NCI-H2107 treated with DMSO at 0.1 percent for 48 hours (cell line): ENCODE measurements around the gene VCL.
"Not testable (repeated sequence)": the region's sequence is repeated elsewhere in the genome, so short reads cannot be mapped to it uniquely, and the experiment has no call there.

ENCODE experiments used
- DNase-seq: peaks from one replicate; lab custom pipeline; 2025; ENCODE audit not compliant: unreplicated experiment; lab: John Stamatoyannopoulos, UW

Gene VCL

DNA sequence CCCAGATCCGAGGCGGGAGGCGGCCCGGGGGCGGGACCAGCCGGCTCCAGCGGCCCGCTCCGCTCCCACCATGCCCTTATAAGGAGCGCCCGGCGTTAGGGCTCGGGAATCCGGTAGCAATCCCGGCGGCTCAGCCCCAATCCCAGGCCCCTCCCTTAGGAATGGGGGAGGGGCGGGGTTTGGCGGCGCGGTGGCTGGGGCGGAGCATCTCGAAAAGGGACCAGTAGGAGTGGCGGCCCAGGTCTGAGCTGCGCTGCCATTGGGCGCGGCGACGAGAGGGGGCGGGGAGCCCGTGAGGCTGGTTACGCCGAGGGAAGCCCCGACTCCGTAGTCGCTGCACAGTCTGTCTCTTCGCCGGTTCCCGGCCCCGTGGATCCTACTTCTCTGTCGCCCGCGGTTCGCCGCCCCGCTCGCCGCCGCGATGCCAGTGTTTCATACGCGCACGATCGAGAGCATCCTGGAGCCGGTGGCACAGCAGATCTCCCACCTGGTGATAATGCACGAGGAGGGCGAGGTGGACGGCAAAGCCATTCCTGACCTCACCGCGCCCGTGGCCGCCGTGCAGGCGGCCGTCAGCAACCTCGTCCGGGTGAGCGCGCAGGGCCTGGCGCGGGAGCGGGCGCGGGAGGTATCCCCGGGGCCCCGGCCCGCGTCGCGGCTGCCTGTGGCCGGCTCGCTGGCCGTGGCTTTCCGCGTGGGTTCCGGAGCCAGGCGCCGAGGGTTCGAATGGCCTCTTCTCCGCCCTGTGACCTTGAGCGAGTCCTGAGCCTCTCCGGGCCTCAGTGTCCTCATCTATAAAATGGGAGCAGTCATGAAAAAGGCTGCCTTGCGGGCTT, at the start of gene VCL:
VCL (plus strand) TSS at position 330 of the 836 bp plus-strand sequence; CDS start at position 422, 92 bp downstream.
- peak; percentile 85 for DNase-seq

- no peak for DNase-seq
These were observed 48.8 kb upstream of the VCL start for GRCh38 chr10:73948947-73949633.

DNA sequence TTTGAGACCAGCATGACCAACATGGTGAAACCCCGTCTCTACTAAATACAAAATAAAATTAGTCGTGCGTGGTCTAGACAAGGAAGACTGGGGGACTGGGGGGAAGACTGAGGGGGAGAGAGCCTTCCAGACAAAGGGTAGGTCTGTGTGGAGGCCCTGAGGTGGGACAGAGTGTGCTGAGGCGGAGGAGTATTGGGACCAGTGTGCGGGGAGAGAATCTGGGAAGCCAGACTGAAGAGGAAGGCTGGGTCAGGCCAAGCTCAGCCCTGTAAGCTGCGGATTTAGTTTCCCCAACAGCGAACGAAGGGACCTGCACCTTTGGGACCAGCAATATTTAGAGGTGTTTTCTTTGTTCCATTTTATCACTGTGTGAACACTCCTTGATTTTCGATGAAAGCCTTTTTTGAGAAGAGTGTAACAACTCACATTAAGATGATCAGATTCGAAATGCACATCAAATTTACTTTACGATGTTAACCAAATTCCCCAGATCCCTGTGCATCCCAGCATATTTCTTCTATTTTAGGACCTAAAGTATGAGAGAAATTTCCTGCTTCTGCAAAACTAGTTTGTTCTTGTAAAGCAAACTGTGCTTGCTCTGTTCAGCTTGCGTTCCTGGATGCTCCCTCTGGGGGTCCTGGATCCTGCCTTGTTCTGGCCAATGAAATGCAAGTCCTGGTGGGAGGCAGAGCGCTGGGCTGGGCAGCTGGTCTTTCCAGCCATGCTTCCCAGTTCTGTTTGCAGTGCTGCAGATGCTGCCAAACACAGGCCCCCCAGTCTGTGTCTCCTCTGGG, 47.6 kb upstream of the VCL start:
- DNase-seq, result no peak

GRCh38 chr10:73953665-73954064, 44.3 kb upstream of the VCL start:
- no peak for DNase-seq

DNA sequence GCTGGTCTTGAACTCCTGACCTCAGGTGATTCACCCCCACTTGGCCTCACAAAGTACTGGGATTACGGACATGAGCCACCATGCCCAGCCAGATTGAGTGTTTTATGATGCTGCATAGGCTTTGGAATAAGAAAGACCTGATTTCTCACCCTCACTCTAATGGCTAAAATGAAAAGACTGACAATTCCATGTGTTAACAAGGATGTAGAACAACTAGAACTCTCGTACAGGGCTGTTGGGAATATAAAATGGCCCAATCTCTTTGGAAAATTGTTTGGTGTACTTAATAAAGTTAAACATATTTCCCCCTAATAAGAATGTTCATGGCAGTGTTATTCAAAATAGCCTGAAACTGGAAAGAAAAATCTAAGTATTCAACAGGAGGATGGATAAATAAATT, 43.2 kb upstream of the VCL start:
- DNase-seq, result no peak

DNA sequence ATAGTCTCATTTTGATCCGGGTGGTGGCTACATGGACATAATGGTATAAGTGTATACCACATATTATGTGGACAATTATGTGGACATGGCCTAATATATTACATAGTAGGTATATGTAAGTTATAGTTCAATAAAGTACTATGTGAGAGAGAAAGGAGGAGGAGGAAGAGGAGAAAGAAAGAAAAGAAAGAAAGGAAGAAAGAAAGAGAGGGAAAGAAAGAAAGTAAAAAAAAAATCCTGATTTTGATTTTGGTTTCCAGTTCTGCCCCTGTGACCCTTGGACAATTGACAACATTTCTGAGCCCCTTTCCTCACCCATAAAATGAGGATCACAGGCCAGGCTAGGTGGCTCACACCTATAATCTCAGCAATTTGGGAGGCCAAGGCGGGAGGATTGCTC, 42.2 kb upstream of the VCL start:
- no peak for DNase-seq

DNA sequence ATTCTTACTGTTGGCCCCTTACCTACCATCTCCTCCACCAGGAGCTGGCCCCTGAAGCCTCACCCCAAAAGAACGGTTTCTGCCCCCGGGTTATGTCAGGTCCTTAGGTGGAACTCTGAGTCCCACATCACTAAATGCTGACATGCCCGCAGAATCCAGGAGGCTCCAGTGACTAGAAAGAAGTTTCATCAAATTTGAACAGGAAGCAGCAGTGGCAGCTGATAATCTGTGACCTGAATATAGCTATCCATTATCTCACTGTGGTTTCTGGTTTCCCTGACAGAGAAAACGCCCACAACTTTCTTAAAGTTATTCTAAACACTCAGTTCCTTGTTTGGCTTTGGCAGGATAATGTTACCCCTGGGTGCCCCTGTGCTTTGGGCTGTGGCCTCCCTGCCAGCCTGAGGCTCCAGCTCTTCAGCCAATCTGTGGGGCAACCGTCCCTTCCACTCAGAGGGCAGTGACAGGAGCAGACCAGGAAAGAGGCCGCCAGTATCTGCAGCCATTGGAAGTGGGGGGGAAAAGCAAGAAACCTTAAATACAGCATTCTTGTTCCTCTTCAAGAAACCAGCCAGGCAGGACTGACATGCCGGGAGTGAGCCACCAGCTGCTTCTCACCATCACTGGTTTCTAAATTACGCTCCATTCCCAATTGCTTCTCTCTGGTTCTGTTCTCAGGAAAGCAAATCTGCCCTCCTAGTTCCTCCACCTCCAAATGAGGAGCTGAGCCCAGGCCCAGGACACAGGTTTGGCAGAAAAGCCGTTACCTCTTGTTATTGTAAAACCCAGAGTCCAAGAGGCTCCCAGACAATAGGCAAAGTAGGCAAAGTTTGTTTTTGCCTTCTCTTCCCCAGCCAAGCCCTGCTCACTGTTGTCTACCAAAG, 41.2 kb upstream of the VCL start:
- no peak for DNase-seq

- no peak for DNase-seq
These were observed 38.3 kb upstream of the VCL start for GRCh38 chr10:73959484-73960243.

DNA sequence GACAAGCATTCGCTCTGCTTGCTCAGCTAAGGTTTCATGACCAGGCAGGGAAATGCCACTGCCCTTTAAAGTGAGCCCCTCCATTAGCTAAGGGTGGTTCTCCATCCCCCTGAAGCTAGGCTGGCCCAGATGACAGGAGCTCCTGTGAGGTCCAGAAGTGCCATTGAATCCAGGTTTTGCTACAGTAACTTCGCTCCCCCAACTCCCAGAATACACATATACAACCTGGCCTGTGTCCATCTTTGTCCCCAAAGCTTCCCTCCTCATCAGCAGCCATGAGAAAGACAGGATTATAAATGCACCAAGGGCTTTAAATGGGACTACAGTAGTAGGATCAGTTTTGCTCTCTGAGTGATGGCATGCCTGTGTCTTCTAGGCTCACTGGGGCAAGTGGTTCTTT, 35.5 kb upstream of the VCL start:
- DNase-seq, result no peak

DNA sequence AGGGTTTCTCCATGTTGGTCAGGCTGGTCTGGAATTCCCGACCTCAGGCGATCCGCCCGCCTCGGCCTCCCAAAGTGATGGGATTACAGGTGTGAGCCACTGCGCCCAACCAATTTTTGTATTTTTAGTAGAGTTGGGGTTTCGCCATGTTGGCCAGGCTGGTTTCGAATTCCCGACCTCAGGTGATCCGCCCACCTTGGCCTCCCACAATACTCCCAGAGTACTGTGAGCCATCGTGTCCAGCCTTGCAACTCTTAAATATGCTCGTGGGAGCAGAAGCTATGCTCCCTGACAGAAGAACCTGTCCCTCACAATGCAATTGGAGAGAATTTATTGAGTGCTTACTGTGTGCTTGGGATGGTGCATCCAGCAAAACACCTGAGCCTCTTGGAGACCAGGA, 34.4 kb upstream of the VCL start:
- not testable (repeated sequence) for DNase-seq

DNA sequence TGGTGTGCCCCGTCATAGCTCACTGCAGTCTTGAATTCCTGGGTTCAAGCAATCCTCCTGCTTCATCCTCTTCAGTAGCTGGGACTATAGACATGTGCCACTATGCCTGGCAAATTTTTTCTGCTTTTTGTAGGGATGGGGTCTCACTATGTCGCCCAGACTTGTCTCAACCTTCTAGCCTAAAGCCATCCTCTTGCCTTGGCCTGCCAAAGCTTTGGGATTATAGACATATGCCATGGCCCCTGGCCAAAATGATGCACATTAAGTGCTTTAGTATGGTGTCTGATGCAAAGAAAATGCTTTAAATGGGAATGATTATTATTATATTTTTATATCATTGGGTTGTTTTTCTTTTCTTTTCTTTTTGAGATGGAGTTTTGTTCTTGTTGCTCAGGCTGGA, 33.2 kb upstream of the VCL start:
- no peak for DNase-seq

DNA sequence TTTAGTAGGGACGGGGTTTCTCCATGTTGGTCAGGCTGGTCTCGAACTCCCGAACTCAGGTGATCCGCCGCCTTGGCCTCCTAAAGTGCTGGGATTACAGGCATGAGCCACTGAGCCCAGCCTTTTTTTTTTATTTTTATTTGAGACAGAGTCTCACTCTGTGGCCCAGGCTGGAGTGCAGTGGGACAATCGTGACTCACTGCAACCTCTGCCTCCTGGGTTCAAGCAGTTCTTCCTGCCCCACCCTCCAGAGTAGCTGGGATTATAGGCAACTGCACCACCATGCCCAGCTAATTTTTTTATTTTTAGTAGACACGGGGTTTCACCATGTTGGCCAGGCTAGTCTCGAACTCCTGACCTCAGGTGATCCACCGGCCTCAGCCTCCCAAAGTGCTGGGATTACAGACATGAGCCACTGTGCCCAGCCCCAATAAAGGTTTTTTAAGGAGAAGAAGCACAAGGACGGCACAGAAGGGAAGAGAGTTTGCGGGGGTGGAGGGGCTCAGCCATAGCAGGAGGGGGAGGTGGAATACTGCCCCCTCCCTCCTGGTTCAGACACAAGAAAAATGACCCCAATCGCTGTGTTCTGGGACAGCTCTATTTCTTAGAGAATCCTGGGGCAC, 32.5 kb upstream of the VCL start:
- not testable (repeated sequence) for DNase-seq

DNA sequence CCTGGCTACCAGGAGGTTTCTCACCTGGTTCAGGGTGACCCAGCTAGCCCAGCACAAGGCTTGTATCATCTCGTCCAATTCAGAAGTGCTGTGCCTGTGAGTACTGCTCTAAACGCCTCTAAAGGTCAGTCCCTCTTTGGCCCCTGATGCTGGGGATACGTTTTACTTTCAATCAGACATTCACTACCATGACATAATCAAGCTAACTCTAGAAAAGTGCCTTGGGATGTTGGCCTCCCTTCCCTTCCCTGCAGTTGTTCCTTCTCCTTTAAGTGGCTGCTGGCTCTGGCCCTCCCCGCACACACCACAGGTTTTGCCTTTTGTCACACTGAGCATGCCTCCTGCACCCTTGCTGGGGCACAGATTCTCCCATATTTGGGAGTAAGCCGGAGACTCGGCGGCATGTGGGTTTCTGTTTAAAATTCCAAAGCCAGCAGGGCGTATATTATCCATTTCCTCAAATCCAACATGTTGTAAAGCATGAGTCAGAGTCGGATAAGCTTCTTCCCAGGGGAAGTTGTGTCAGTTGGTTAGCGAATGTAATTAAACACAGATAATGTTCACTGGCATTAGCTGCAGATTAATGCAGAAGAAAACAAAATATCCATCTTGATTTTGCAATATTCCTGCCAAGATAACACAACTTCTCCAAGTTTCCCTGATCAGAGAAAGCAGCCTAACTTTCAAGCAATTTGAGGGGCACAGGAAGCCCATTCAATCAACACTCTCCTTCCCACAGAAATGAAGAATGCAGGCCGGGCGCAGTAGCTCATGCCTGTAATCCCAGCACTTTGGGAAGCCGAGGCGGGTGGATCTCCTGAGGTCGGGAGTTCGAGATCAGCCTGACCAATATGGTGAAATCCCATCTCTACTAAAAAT, 31.8 kb upstream of the VCL start:
- peak; percentile 63 for DNase-seq

GRCh38 chr10:73967022-73967429, 30.9 kb upstream of the VCL start:
- DNase-seq, result no peak

DNA sequence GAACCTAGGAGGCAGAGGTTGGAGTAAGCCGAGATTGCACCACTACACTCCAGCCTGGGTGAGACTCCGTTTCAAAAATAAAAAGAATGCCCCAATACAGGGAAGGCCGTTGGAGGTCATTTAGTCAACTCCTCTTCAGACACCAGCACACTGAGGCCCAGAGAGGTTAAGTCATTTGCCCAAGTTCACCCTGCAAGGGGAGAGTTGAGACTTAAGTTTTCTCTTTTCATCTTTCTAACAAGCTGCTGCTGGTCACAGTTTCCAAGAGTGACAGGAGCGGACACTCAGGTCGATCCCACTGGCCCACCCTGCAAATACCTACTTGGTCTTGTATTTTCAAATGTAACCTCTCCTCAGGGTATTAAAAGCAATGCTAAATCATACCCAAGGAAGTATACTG, 30.4 kb upstream of the VCL start:
- DNase-seq, result no peak

GRCh38 chr10:73968098-73968521, 29.8 kb upstream of the VCL start:
- DNase-seq, result no peak

GRCh38 chr10:73969224-73969841, 28.6 kb upstream of the VCL start:
- no peak for DNase-seq

DNA sequence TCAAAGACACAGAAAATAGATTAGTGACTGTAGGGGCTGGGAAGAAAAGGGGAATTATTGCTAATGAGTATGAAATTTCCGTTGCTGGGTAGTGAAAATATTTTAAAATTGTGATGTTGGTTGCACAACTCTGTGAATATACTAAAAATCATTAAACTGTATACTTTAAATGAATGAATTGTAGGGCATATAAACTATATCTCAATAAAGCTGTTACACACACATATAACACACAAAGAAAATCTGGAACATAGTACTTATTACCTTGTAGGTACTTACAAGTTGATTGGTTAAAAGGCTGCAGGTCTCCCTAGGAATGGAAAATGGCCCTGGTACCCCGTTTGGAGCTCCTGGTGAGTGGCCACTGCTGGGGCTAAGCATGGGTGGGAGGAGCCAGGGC, 27.1 kb upstream of the VCL start:
- DNase-seq, result no peak
